Measurements from ENCODE around the gene KITLG. TPM values are rescaled to one million over a fixed set of nuclear protein-coding genes. Genes with fewer than 3 reads are reported as not detected.
"Not testable (repeated sequence)": the region's sequence is repeated elsewhere in the genome, so short reads cannot be mapped to it uniquely, and the experiment has no call there.

KITLG gene
- under 1 TPM in 1 of 2 donors, not detected in 1; 0.05 TPM for total RNA-seq

GRCh38 chr12:88580051-88580871 lies at the start of gene KITLG:
KITLG (minus strand) TSS chr12:88580471; CDS start chr12:88580278, 193 bp downstream.
- Mint-ChIP-seq H3K9me3 (no peaks in the 10 kb centered on the region), H3K36me3 (ENCODE audit: low read depth) (no peaks in the 10 kb centered on the region), H3K27ac (no peak within 1 kb of the TSS), H3K4me1 (no peaks in the 10 kb centered on the region), H3K27me3 (peaks cover 35% of the 10 kb centered on the region), H3K4me3 (peak within 1 kb of the TSS; percentile 61)
- ATAC-seq (replicated peaks), result peak; percentile 61

DNA sequence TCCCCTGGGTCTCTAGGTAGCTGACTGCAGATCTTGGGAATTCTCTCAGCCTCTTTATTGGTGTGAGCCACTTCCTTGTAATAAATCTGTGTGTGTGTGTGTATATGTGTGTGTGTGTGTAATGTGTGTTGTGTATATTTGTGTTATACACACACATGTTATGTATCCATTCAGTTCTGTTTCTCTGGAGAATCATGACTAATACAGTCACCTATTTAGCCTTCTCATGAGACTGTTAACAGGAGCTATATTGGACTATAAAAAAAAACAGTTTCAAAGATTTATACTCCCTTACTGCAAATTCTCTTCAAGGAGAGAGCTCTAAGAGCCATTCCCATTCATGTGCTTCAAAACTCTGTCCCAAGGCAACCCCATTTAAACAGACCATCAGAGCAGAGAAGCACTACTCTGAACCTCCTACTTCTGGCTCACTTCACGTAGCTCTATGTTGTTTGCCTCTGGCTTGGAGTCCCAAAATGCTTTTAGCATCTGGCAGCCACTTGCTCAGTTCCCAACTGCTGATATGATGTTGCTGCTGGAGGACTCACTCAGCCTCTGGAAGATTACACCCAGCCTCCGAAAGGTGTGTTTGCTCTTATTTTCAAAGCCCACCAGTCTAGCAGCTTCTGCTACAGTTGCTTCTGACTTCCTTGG lies 48.7 kb upstream of the KITLG start:
- H3K9me3 Mint-ChIP-seq, result no peaks in the 10 kb centered on the region
- no peak overlapping the region for H3K27ac Mint-ChIP-seq
- H3K4me1 Mint-ChIP-seq, result no peaks in the 10 kb centered on the region
- peaks cover 5% of the 10 kb centered on the region for H3K27me3 Mint-ChIP-seq
- H3K36me3 Mint-ChIP-seq (ENCODE audit: low read depth), result no peaks in the 10 kb centered on the region
- ATAC-seq (replicated peaks), result no peak
- no peak overlapping the region for H3K4me3 Mint-ChIP-seq

DNA sequence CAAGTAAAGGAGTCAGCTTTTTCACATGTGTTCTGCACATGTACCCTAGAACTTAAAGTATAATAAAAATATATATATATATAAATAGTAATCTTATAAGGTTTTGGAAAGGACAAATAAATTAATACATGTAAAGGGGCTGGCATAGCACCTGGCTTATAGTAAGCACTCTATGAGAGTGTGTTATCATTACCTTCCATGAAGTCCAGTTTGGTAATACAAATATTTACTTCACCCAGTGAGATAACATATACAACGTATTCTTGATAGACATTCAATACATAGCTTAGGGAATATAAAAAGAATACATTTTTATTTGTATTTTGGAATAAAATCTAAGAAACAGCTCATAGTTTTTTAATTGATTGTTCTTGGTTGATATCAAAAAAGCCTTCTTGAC lies 47.8 kb upstream of the KITLG start:
- not testable (repeated sequence) for H3K36me3 Mint-ChIP-seq (ENCODE audit: low read depth); H3K4me1 Mint-ChIP-seq; H3K27ac Mint-ChIP-seq; H3K27me3 Mint-ChIP-seq; ATAC-seq (replicated peaks); H3K9me3 Mint-ChIP-seq; H3K4me3 Mint-ChIP-seq

- Mint-ChIP-seq H3K36me3 (ENCODE audit: low read depth) (no peaks in the 10 kb centered on the region), H3K27me3 (peaks cover 5% of the 10 kb centered on the region), H3K9me3 (no peaks in the 10 kb centered on the region), H3K27ac (no peak overlapping the region), H3K4me3 (no peak overlapping the region), H3K4me1 (no peaks in the 10 kb centered on the region)
- ATAC-seq (replicated peaks), result no peak
These were observed 47.2 kb upstream of the KITLG start for GRCh38 chr12:88627501-88627900.

DNA sequence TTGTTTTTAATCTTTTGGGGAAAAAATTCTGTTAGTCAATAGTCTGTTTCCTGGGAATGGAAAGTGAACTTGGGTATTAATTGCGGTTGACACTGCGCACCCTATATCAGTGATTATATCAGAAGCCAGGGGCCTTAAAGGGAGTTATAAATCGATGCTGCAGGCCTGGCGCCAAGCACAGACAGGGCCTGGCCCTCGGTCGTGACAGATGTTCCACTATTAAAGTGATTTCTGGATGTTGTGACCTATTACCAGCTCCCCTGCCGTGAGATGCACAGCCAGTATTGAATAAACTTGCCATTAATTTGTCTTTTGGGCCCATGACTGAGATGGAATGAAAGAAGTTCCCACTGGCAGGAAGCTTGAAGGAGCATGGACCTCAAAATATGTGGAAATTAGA lies 45.1 kb upstream of the KITLG start:
- no peaks in the 10 kb centered on the region for H3K9me3 Mint-ChIP-seq
- no peak for ATAC-seq (replicated peaks)

GRCh38 chr12:88624911-88625310 lies 44.6 kb upstream of the KITLG start:
- H3K9me3 Mint-ChIP-seq, result no peaks in the 10 kb centered on the region
- H3K27ac Mint-ChIP-seq, result no peak overlapping the region
- no peak for ATAC-seq (replicated peaks)
- no peak overlapping the region for H3K4me3 Mint-ChIP-seq
- no peaks in the 10 kb centered on the region for H3K4me1 Mint-ChIP-seq
- no peaks in the 10 kb centered on the region for H3K36me3 Mint-ChIP-seq (ENCODE audit: low read depth)
- H3K27me3 Mint-ChIP-seq, result no peaks in the 10 kb centered on the region

More for the DNA sequence above, 45.1 kb upstream of the KITLG start:
- H3K27ac Mint-ChIP-seq, result no peak overlapping the region
- no peaks in the 10 kb centered on the region for H3K27me3 Mint-ChIP-seq
- no peaks in the 10 kb centered on the region for H3K4me1 Mint-ChIP-seq
- H3K4me3 Mint-ChIP-seq, result no peak overlapping the region
- no peaks in the 10 kb centered on the region for H3K36me3 Mint-ChIP-seq (ENCODE audit: low read depth)

GRCh38 chr12:88623777-88624548 lies 43.7 kb upstream of the KITLG start:
- H3K4me3 Mint-ChIP-seq, result no peak overlapping the region
- ATAC-seq (replicated peaks), result no peak

GRCh38 chr12:88617352-88617751 lies 37.1 kb upstream of the KITLG start:
- Mint-ChIP-seq H3K9me3 (peaks cover 8% of the 10 kb centered on the region), H3K36me3 (ENCODE audit: low read depth) (no peaks in the 10 kb centered on the region), H3K27me3 (peaks cover 12% of the 10 kb centered on the region), H3K4me1 (no peaks in the 10 kb centered on the region), H3K4me3 (no peak overlapping the region), H3K27ac (no peak overlapping the region)
- no peak for ATAC-seq (replicated peaks)

More at GRCh38 chr12:88623777-88624548, 43.7 kb upstream of the KITLG start:
- H3K27ac Mint-ChIP-seq, result no peak overlapping the region
- no peaks in the 10 kb centered on the region for H3K36me3 Mint-ChIP-seq (ENCODE audit: low read depth)
- no peaks in the 10 kb centered on the region for H3K9me3 Mint-ChIP-seq
- no peaks in the 10 kb centered on the region for H3K27me3 Mint-ChIP-seq
- no peaks in the 10 kb centered on the region for H3K4me1 Mint-ChIP-seq

DNA sequence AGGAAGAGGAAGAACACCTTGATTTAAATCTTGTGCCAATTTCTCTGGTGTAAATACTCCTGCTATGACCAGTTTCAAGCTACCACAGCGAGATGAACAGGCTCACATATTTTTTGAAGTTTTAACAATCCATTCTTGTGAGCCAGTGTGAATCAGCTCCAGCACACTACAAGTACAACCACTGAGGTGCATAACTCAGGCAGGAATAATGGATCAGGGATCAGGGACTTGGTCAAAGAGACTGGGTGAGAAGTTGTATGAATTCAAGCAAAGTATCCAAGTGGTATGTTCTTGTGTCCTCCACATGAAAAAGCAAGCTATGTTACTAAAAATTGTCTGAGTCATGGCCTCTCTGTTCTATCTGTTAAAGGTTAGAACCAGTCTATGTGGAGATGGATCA lies 35.2 kb upstream of the KITLG start:
- ATAC-seq (replicated peaks), result no peak
- Mint-ChIP-seq H3K4me3 (no peak overlapping the region), H3K4me1 (no peaks in the 10 kb centered on the region), H3K9me3 (peaks cover 8% of the 10 kb centered on the region), H3K27me3 (peaks cover 12% of the 10 kb centered on the region), H3K27ac (no peak overlapping the region), H3K36me3 (ENCODE audit: low read depth) (no peaks in the 10 kb centered on the region)

- peaks cover 13% of the 10 kb centered on the region for H3K9me3 Mint-ChIP-seq
- ATAC-seq (replicated peaks), result no peak
- H3K4me3 Mint-ChIP-seq, result no peak overlapping the region
- no peak overlapping the region for H3K27ac Mint-ChIP-seq
- no peaks in the 10 kb centered on the region for H3K4me1 Mint-ChIP-seq
- H3K36me3 Mint-ChIP-seq (ENCODE audit: low read depth), result no peaks in the 10 kb centered on the region
- no peaks in the 10 kb centered on the region for H3K27me3 Mint-ChIP-seq
These were observed 24.4 kb upstream of the KITLG start for GRCh38 chr12:88604646-88605045.

DNA sequence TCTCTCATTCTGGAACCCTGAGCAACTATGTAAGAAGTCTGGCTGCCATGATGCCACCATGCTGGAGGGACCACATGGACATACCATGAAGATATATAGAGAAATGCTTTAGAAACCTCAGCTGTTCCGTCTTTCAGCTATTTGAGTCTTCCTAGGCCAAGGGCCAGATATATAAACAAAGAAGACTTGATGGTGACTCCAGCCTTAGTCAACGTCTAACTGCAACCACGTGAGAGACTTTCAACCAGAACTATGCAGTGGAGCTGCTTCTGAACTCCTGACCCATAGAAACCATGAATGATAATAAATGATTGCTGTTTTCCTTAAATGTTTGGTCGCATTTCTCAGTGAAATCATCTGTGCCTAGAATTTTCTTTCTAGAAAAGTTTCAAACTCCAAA lies 20.0 kb upstream of the KITLG start:
- Mint-ChIP-seq H3K4me1 (no peaks in the 10 kb centered on the region), H3K9me3 (no peaks in the 10 kb centered on the region), H3K36me3 (ENCODE audit: low read depth) (no peaks in the 10 kb centered on the region), H3K27me3 (no peaks in the 10 kb centered on the region), H3K4me3 (no peak overlapping the region), H3K27ac (no peak overlapping the region)
- no peak for ATAC-seq (replicated peaks)

DNA sequence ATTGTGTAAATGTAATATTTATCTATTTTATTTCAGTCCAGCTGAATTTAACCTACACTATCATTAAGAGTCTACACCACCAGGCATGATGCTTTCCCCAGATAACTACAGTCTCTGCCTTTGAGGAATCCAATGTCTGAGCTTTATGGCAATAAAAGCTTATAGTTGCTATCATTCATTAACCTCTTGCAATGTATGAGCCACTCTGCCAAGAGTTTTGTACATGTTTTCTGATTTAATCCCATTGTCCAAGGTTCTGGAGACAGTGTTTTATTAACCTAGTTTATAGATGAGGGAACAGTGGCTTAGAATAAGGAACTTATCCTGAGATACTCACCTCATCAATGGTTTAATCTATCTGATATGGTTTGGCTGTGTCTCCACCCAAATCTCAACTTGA lies 17.1 kb upstream of the KITLG start:
- Mint-ChIP-seq H3K36me3 (ENCODE audit: low read depth) (no peaks in the 10 kb centered on the region), H3K9me3 (no peaks in the 10 kb centered on the region), H3K27ac (no peak overlapping the region), H3K4me1 (no peaks in the 10 kb centered on the region), H3K27me3 (no peaks in the 10 kb centered on the region), H3K4me3 (no peak overlapping the region)
- no peak for ATAC-seq (replicated peaks)

DNA sequence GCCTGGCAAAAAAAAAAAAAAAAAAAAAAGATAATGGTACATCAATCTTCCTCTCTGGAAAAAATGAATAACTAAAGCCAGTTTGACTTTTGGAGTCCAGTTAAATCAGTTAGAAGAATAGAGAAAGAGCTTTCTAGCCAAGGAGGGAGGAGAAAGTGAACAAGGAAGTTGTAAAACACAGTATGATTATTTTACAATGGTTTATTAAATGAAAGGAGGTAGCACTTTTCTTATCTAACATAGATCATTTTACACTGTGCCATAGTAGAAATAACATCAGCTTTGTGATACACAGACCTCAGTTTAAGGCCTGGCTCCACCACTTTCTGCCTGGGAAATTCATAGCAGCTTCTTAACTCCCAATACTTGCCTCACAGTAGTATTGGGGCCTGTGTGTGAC lies 15.4 kb upstream of the KITLG start:
- H3K27ac Mint-ChIP-seq, result no peak overlapping the region
- H3K4me3 Mint-ChIP-seq, result no peak overlapping the region
- H3K36me3 Mint-ChIP-seq (ENCODE audit: low read depth), result no peaks in the 10 kb centered on the region
- ATAC-seq (replicated peaks), result no peak
- H3K27me3 Mint-ChIP-seq, result no peaks in the 10 kb centered on the region
- H3K4me1 Mint-ChIP-seq, result no peaks in the 10 kb centered on the region
- H3K9me3 Mint-ChIP-seq, result no peaks in the 10 kb centered on the region

GRCh38 chr12:88594780-88595179 lies 14.5 kb upstream of the KITLG start:
- Mint-ChIP-seq H3K27me3 (no peaks in the 10 kb centered on the region), H3K36me3 (ENCODE audit: low read depth) (no peaks in the 10 kb centered on the region)
- no peak for ATAC-seq (replicated peaks)

GRCh38 chr12:88591343-88591742 lies 11.1 kb upstream of the KITLG start:
- Mint-ChIP-seq H3K9me3 (peaks cover 10% of the 10 kb centered on the region), H3K27me3 (no peaks in the 10 kb centered on the region), H3K4me1 (no peaks in the 10 kb centered on the region), H3K4me3 (no peak overlapping the region), H3K36me3 (ENCODE audit: low read depth) (no peaks in the 10 kb centered on the region), H3K27ac (no peak overlapping the region)
- no peak for ATAC-seq (replicated peaks)

More at GRCh38 chr12:88594780-88595179, 14.5 kb upstream of the KITLG start:
- Mint-ChIP-seq H3K4me3 (no peak overlapping the region), H3K4me1 (no peaks in the 10 kb centered on the region), H3K27ac (no peak overlapping the region), H3K9me3 (no peaks in the 10 kb centered on the region)
